BE2C (cell line): ENCODE data around the gene CADPS2.

Experiments
- DNase-seq: peaks from one replicate; pipeline ENCODE4 v3.0.0-alpha.2; 2020
- H3K27me3 ChIP-seq: fragments of 250-450 bp; sonication (Bioruptor Pico); 2 replicates; pipeline ENCODE4 v1.5.1; 2020; ENCODE audit warnings: mild to moderate bottlenecking
- H3K36me3 ChIP-seq: fragments of 250-450 bp; sonication (Bioruptor Pico); 2 replicates; pipeline ENCODE4 v1.5.1; 2020; ENCODE audit warnings: mild to moderate bottlenecking
- H3K4me1 ChIP-seq: fragments of 250-450 bp; sonication (Bioruptor Pico); 2 replicates; pipeline ENCODE4 v1.5.1; 2020
- H3K4me3 ChIP-seq: 2 replicates; pipeline ENCODE4 v1.5.1; 2011; ENCODE audit warnings: low read depth, low read length
- H3K9me3 ChIP-seq: fragments of 250-450 bp; sonication (Bioruptor Pico); 2 replicates; pipeline ENCODE4 v1.5.1; 2020
- TF ChIP-seq, protein P1 (sequence below): IDR thresholded peaks from 2 replicates; pipeline ENCODE4 v1.5.1; 2012; ENCODE audit warnings: mild to moderate bottlenecking, low read depth, low read length

The CADPS2 gene

GRCh38 chr7:122691569-122692235, 194.6 kb downstream of the CADPS2 start:
- Histone ChIP-seq H3K27me3 (peaks cover 2% of the 10 kb centered on the region; the same call in 1 of the 2 replicates), H3K4me1 (no peaks in the 10 kb centered on the region), H3K36me3 (no peaks in the 10 kb centered on the region), H3K9me3 (no peaks in the 10 kb centered on the region), H3K4me3 (no peak overlapping the region)
- TF ChIP-seq, protein P1, sequence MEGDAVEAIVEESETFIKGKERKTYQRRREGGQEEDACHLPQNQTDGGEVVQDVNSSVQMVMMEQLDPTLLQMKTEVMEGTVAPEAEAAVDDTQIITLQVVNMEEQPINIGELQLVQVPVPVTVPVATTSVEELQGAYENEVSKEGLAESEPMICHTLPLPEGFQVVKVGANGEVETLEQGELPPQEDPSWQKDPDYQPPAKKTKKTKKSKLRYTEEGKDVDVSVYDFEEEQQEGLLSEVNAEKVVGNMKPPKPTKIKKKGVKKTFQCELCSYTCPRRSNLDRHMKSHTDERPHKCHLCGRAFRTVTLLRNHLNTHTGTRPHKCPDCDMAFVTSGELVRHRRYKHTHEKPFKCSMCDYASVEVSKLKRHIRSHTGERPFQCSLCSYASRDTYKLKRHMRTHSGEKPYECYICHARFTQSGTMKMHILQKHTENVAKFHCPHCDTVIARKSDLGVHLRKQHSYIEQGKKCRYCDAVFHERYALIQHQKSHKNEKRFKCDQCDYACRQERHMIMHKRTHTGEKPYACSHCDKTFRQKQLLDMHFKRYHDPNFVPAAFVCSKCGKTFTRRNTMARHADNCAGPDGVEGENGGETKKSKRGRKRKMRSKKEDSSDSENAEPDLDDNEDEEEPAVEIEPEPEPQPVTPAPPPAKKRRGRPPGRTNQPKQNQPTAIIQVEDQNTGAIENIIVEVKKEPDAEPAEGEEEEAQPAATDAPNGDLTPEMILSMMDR, result no peak
- no peak for DNase-seq

GRCh38 chr7:122689346-122690109, 196.7 kb downstream of the CADPS2 start:
- no peaks in the 10 kb centered on the region for H3K4me1 ChIP-seq
- H3K9me3 ChIP-seq, result no peaks in the 10 kb centered on the region
- TF ChIP-seq, protein P1, result no peak
- no peak overlapping the region for H3K4me3 ChIP-seq
- H3K27me3 ChIP-seq, result peaks cover 2% of the 10 kb centered on the region
- H3K36me3 ChIP-seq, result no peaks in the 10 kb centered on the region
- no peak for DNase-seq

DNA sequence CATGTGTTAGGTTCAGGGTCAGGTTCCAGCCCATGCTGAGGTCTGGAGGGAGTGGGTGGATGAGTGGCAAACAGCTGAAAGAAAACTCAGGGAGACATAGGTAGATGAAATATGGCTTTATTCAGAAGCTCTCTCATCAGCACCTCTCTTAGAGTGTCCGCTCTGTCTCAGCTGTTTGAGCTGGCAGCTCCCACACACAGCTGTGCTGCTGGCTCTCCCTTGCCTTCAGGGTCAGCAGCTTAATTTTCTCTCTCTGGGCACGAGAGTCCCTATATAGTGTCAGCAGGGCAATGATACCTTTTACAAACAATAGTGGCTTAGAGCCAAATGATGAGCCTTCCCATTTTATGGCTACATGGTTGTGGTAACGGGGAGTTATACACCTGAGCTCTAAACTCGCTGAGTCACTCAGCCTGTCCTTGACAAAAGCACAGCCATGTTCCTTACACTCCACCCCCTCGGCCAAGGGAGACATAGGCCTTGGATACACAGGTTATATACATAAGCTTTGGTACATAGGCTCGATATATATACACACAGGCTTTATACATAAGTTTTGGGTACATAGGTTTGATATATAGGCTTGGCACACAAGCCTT, 197.8 kb downstream of the CADPS2 start:
- no peak overlapping the region for H3K4me3 ChIP-seq
- peaks cover 2% of the 10 kb centered on the region for H3K27me3 ChIP-seq
- TF ChIP-seq, protein P1, result no peak
- no peaks in the 10 kb centered on the region for H3K36me3 ChIP-seq
- no peaks in the 10 kb centered on the region for H3K4me1 ChIP-seq
- no peak for DNase-seq
- H3K9me3 ChIP-seq, result no peaks in the 10 kb centered on the region

- H3K27me3 ChIP-seq, result peaks cover 2% of the 10 kb centered on the region
- no peaks in the 10 kb centered on the region for H3K36me3 ChIP-seq
- no peaks in the 10 kb centered on the region for H3K4me1 ChIP-seq
- H3K9me3 ChIP-seq, result no peaks in the 10 kb centered on the region
- no peak for DNase-seq
- H3K4me3 ChIP-seq, result no peak overlapping the region
- TF ChIP-seq, protein P1, result no peak
Observed at GRCh38 chr7:122686360-122686878, 199.8 kb downstream of the CADPS2 start.

DNA sequence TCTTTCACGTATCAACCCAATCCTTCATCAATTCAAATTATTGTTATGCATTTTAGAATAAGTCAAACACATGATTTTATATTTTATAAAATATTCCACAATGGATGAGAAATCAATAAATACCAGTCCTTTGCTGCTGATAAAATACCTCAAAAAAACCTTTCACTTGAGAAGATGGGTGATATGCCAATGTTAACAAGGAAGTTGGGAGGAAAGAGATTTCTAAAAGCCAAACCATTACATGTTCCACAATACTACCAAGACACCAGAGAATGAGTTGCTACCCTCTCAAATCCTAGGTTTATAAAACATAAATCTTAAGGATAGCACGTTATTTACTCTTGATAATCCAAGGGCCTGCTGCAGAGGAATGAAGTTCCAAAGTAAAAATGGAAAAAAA, 201.8 kb downstream of the CADPS2 start:
- H3K4me3 ChIP-seq, result no peak overlapping the region
- no peaks in the 10 kb centered on the region for H3K9me3 ChIP-seq
- H3K4me1 ChIP-seq, result no peaks in the 10 kb centered on the region
- no peaks in the 10 kb centered on the region for H3K36me3 ChIP-seq
- TF ChIP-seq, protein P1, result no peak
- no peak for DNase-seq
- H3K27me3 ChIP-seq, result peaks cover 2% of the 10 kb centered on the region
